HEK293T (cell line): Measurements from ENCODE around the gene CADPS.

Experiments
- BHLHE40 ChIP-seq: fragments of 450-650 bp; IDR thresholded peaks from 2 replicates; pipeline ENCODE4 v1.6.1; 2016; ENCODE audit warnings: mild to moderate bottlenecking, moderate library complexity, borderline replicate concordance
- ELF4 ChIP-seq: fragments of 450-650 bp; IDR thresholded peaks from 2 replicates; pipeline ENCODE4 v1.6.1; 2017; ENCODE audit warnings: antibody characterized with exemption
- HDGF ChIP-seq: fragments of 450-650 bp; IDR thresholded peaks from 2 replicates; pipeline ENCODE4 v1.6.1; 2017; ENCODE audit warnings: antibody characterized with exemption, borderline replicate concordance
- SP1 ChIP-seq: fragments of 450-650 bp; IDR thresholded peaks from 2 replicates; pipeline ENCODE4 v1.6.1; 2017
- SUZ12 ChIP-seq: fragments of 450-650 bp; IDR thresholded peaks from 2 replicates; pipeline ENCODE4 v1.6.1; 2016; ENCODE audit warnings: mild to moderate bottlenecking
- TF ChIP-seq, protein P1 (sequence below): fragments of 450-650 bp; IDR thresholded peaks from 2 replicates; pipeline ENCODE4 v1.6.1; 2016

- no peak for TF ChIP-seq BHLHE40
- TF ChIP-seq, protein P1, sequence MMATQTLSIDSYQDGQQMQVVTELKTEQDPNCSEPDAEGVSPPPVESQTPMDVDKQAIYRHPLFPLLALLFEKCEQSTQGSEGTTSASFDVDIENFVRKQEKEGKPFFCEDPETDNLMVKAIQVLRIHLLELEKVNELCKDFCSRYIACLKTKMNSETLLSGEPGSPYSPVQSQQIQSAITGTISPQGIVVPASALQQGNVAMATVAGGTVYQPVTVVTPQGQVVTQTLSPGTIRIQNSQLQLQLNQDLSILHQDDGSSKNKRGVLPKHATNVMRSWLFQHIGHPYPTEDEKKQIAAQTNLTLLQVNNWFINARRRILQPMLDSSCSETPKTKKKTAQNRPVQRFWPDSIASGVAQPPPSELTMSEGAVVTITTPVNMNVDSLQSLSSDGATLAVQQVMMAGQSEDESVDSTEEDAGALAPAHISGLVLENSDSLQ = no peak
- no peak for TF ChIP-seq SUZ12
- TF ChIP-seq ELF4 = no peak
- TF ChIP-seq SP1 = no peak
- TF ChIP-seq HDGF = no peak
Measured at GRCh38 chr3:62614527-62614926, 260.7 kb downstream of the CADPS start.
